Mucosa of rectum (tissue), 2 donors: ENCODE measurements around the gene TLL1.

Source experiments
- H3K27ac ChIP-seq, 2 donors: one replicate each; pipeline ENCODE4 v1.7.0; 2013; ENCODE audit warnings: inconsistent platforms in 2 of 2, low read depth in 2 of 2, low read length in 2 of 2
- H3K27me3 ChIP-seq, 2 donors: one replicate each; pipeline ENCODE4 v1.7.0; 2013; ENCODE audit warnings: low read length in 2 of 2; ENCODE audit not compliant: control insufficient read depth in 2 of 2, insufficient read depth in 2 of 2
- H3K36me3 ChIP-seq, 2 donors: one replicate each; pipeline ENCODE4 v1.7.0; 2013; ENCODE audit warnings: low read length in 2 of 2; ENCODE audit not compliant: control insufficient read depth in 2 of 2, insufficient read depth in 2 of 2
- H3K4me1 ChIP-seq, 2 donors: one replicate each; pipeline ENCODE4 v1.7.0; 2013; ENCODE audit warnings: low read length in 2 of 2, mild to moderate bottlenecking in 1 of 2; ENCODE audit not compliant: control insufficient read depth in 2 of 2, insufficient read depth in 2 of 2
- H3K4me3 ChIP-seq, 2 donors: one replicate each; pipeline ENCODE4 v1.7.0; 2013; ENCODE audit warnings: low read length in 2 of 2
- H3K9ac ChIP-seq, 2 donors: one replicate each; pipeline ENCODE4 v1.7.0; 2013; ENCODE audit warnings: low read length in 2 of 2, low read depth in 1 of 2, mild to moderate bottlenecking in 1 of 2
- H3K9me3 ChIP-seq, 2 donors: one replicate each; pipeline ENCODE4 v1.7.0; 2013; ENCODE audit warnings: low read length in 2 of 2; ENCODE audit not compliant: control insufficient read depth in 2 of 2
- donor health status: healthy.
- donor health status: Normal muscosa, but diverticular disease.

TLL1 gene

GRCh38 chr4:165928601-165929000 lies 55.6 kb downstream of the TLL1 start:
- Histone ChIP-seq H3K27ac (no peak overlapping the region), H3K9me3 (no peaks in the 10 kb centered on the region), H3K4me1 (no peaks in the 10 kb centered on the region), H3K36me3 (no peaks in the 10 kb centered on the region), H3K9ac (no peak overlapping the region), H3K4me3 (no peak overlapping the region), H3K27me3 (no peaks in the 10 kb centered on the region)

- no peaks in the 10 kb centered on the region for H3K4me1 ChIP-seq
- H3K4me3 ChIP-seq: no peak overlapping the region
- H3K36me3 ChIP-seq: no peaks in the 10 kb centered on the region
- H3K9ac ChIP-seq: no peak overlapping the region
- no peaks in the 10 kb centered on the region for H3K27me3 ChIP-seq
- no peak overlapping the region for H3K27ac ChIP-seq
- no peaks in the 10 kb centered on the region for H3K9me3 ChIP-seq
Observed at GRCh38 chr4:165929662-165930061, 56.6 kb downstream of the TLL1 start.

GRCh38 chr4:165931741-165932140 lies 58.7 kb downstream of the TLL1 start:
- Histone ChIP-seq H3K27me3 (no peaks in the 10 kb centered on the region), H3K36me3 (no peaks in the 10 kb centered on the region)

GRCh38 chr4:165944900-165945299 lies 71.9 kb downstream of the TLL1 start:
- Histone ChIP-seq H3K4me1 (no peaks in the 10 kb centered on the region), H3K9ac (no peak overlapping the region), H3K27ac (no peak overlapping the region), H3K9me3 (no peaks in the 10 kb centered on the region), H3K36me3 (no peaks in the 10 kb centered on the region), H3K27me3 (no peaks in the 10 kb centered on the region), H3K4me3 (no peak overlapping the region)

More at GRCh38 chr4:165931741-165932140, 58.7 kb downstream of the TLL1 start:
- Histone ChIP-seq H3K9me3 (no peaks in the 10 kb centered on the region), H3K9ac (no peak overlapping the region), H3K4me3 (no peak overlapping the region), H3K27ac (no peak overlapping the region), H3K4me1 (no peaks in the 10 kb centered on the region)

GRCh38 chr4:165945991-165946390 lies 73.0 kb downstream of the TLL1 start:
- Histone ChIP-seq H3K27me3 (no peaks in the 10 kb centered on the region), H3K4me1 (no peaks in the 10 kb centered on the region), H3K27ac (no peak overlapping the region), H3K9me3 (no peaks in the 10 kb centered on the region), H3K36me3 (no peaks in the 10 kb centered on the region), H3K4me3 (no peak overlapping the region), H3K9ac (no peak overlapping the region)

GRCh38 chr4:165947019-165947418 lies 74.0 kb downstream of the TLL1 start:
- no peak overlapping the region for H3K4me3 ChIP-seq
- no peaks in the 10 kb centered on the region for H3K4me1 ChIP-seq
- no peak overlapping the region for H3K27ac ChIP-seq
- no peak overlapping the region for H3K9ac ChIP-seq
- H3K36me3 ChIP-seq: no peaks in the 10 kb centered on the region
- no peaks in the 10 kb centered on the region for H3K27me3 ChIP-seq
- H3K9me3 ChIP-seq: no peaks in the 10 kb centered on the region

GRCh38 chr4:165953181-165953580 lies 80.1 kb downstream of the TLL1 start:
- no peak overlapping the region for H3K27ac ChIP-seq
- H3K4me3 ChIP-seq: no peak overlapping the region
- no peaks in the 10 kb centered on the region for H3K36me3 ChIP-seq
- H3K9me3 ChIP-seq: no peaks in the 10 kb centered on the region
- no peaks in the 10 kb centered on the region for H3K4me1 ChIP-seq
- H3K9ac ChIP-seq: no peak overlapping the region
- H3K27me3 ChIP-seq: no peaks in the 10 kb centered on the region

- no peak overlapping the region for H3K9ac ChIP-seq
- H3K4me1 ChIP-seq: no peaks in the 10 kb centered on the region
- no peak overlapping the region for H3K27ac ChIP-seq
- no peaks in the 10 kb centered on the region for H3K9me3 ChIP-seq
- H3K27me3 ChIP-seq: no peaks in the 10 kb centered on the region
- H3K36me3 ChIP-seq: no peaks in the 10 kb centered on the region
- H3K4me3 ChIP-seq: no peak overlapping the region
Observed at GRCh38 chr4:165963621-165964020, 90.6 kb downstream of the TLL1 start.

- Histone ChIP-seq H3K9me3 (no peaks in the 10 kb centered on the region), H3K4me3 (no peak overlapping the region), H3K27ac (no peak overlapping the region), H3K4me1 (no peaks in the 10 kb centered on the region), H3K9ac (no peak overlapping the region), H3K36me3 (no peaks in the 10 kb centered on the region), H3K27me3 (no peaks in the 10 kb centered on the region)
Observed at GRCh38 chr4:165964591-165964990, 91.6 kb downstream of the TLL1 start.

GRCh38 chr4:165965503-165965902 lies 92.5 kb downstream of the TLL1 start:
- no peaks in the 10 kb centered on the region for H3K27me3 ChIP-seq
- H3K4me1 ChIP-seq: no peaks in the 10 kb centered on the region
- H3K9me3 ChIP-seq: no peaks in the 10 kb centered on the region
- H3K36me3 ChIP-seq: no peaks in the 10 kb centered on the region
- H3K27ac ChIP-seq: no peak overlapping the region
- H3K9ac ChIP-seq: no peak overlapping the region
- H3K4me3 ChIP-seq: no peak overlapping the region

GRCh38 chr4:165966833-165967232 lies 93.8 kb downstream of the TLL1 start:
- no peaks in the 10 kb centered on the region for H3K36me3 ChIP-seq
- H3K4me3 ChIP-seq: no peak overlapping the region
- H3K9me3 ChIP-seq: no peaks in the 10 kb centered on the region
- no peaks in the 10 kb centered on the region for H3K4me1 ChIP-seq
- H3K27me3 ChIP-seq: no peaks in the 10 kb centered on the region
- H3K27ac ChIP-seq: no peak overlapping the region
- no peak overlapping the region for H3K9ac ChIP-seq
